DND-41 (cell line): Measurements from ENCODE around the gene TFAP2B.

Experiments
- ATAC-seq: fragments of 200-7000 bp; cut with Tn5 transposase; 3 replicates; pipeline ENCODE4 v1.9.1; 2021; ENCODE audit warnings: low read depth; ENCODE audit not compliant: insufficient read depth
- DNase-seq: peaks from one replicate; pipeline ENCODE4 v3.0.0-alpha.2; 2020
- H2AFZ ChIP-seq: 2 replicates; pipeline ENCODE4 v1.6.0; 2012; ENCODE audit warnings: low read depth, low read length
- H3K27ac ChIP-seq: 2 replicates; pipeline ENCODE4 v1.5.1; 2012; ENCODE audit warnings: low read length, inconsistent platforms
- H3K27me3 ChIP-seq: fragments of 200-600 bp; sonication (generic); 2 replicates; pipeline ENCODE4 v1.6.0; 2012; ENCODE audit warnings: low read length, mild to moderate bottlenecking, inconsistent platforms; ENCODE audit not compliant: insufficient read depth, poor library complexity
- H3K36me3 ChIP-seq: 2 replicates; pipeline ENCODE4 v1.5.1; 2012; ENCODE audit warnings: low read length, inconsistent platforms; ENCODE audit not compliant: insufficient read depth
- H3K4me1 ChIP-seq: 2 replicates; pipeline ENCODE4 v1.5.1; 2012; ENCODE audit warnings: mild to moderate bottlenecking, low read length; ENCODE audit not compliant: insufficient read depth
- H3K4me2 ChIP-seq: 2 replicates; pipeline ENCODE4 v1.6.0; 2012; ENCODE audit warnings: mild to moderate bottlenecking, moderate library complexity, low read length, inconsistent platforms; ENCODE audit not compliant: insufficient read depth
- H3K4me3 ChIP-seq, 2 experiments: fragments of 200-600 bp in 1 of 2; shearing (Covaris generic) in 1 of 2; 2 replicates each; pipeline ENCODE4 v1.5.1; 2012 to 2016; ENCODE audit warnings: inconsistent platforms in 2 of 2, low read length in 2 of 2, mild to moderate bottlenecking in 2 of 2, low read depth in 1 of 2, moderate library complexity in 1 of 2
- H3K79me2 ChIP-seq: 2 replicates; pipeline ENCODE4 v1.6.0; 2012; ENCODE audit warnings: low read length, inconsistent platforms; ENCODE audit not compliant: insufficient read depth
- H3K9ac ChIP-seq: 2 replicates; pipeline ENCODE4 v1.6.0; 2012; ENCODE audit warnings: low read depth, mild to moderate bottlenecking, inconsistent platforms, low read length, moderate library complexity
- H3K9me3 ChIP-seq: 2 replicates; pipeline ENCODE4 v1.5.1; 2012; ENCODE audit warnings: low read length, moderate library complexity, mild to moderate bottlenecking, inconsistent platforms; ENCODE audit not compliant: insufficient read depth, severe bottlenecking
- H4K20me1 ChIP-seq: 2 replicates; pipeline ENCODE4 v1.6.0; 2012; ENCODE audit warnings: low read length; ENCODE audit not compliant: insufficient read depth
- EZH2 ChIP-seq: IDR thresholded peaks from 3 replicates; pipeline ENCODE4 v1.6.1; 2012; ENCODE audit warnings: borderline replicate concordance, low read depth, mild to moderate bottlenecking, moderate library complexity, low read length, inconsistent platforms; ENCODE audit not compliant: severe bottlenecking
- TF ChIP-seq, protein P1 (sequence below): IDR thresholded peaks from 2 replicates; pipeline ENCODE4 v1.5.1; 2012; ENCODE audit warnings: borderline replicate concordance, low read length, moderate library complexity, mild to moderate bottlenecking; ENCODE audit not compliant: poor library complexity, severe bottlenecking; ENCODE audit errors: extremely low read depth

TFAP2B gene

DNA sequence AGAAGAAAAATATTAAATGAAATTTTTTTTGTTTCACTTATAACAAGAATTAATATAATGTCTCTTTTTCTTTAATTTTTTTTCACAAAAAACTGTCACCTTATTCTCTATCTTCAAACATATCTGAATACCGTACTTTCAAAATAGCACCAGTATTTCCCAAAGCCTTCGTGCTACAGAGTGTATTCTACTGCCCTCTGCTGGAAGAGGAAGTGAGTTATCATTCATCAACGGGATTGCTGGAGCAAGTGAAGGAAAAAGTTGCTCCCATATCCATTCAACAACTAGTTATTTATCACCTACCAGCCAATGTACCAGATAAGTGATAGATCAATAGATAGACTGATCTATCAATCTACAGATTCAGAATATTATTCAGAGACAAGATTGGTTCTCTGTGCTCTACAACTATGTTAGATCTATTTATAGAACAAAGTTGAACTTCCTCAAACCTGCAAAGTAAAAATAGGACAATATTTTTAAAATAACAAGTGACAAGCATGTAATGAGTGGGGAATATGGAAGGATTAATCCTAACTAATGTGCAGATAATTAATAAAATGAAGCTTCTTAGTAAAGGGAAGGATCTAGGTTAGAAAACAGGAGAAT is 26.7 kb upstream of the TFAP2B start:
- no peaks in the 10 kb centered on the region for H3K4me1 ChIP-seq
- no peak overlapping the region for H2AFZ ChIP-seq
- peak; percentile 64; the same call in 1 of the 3 replicates for ATAC-seq
- H4K20me1 ChIP-seq, result no peaks in the 10 kb centered on the region
- peaks cover 4% of the 10 kb centered on the region for H3K27me3 ChIP-seq
- DNase-seq, result peak; percentile 19
- no peak overlapping the region for H3K9ac ChIP-seq
- no peak overlapping the region for H3K27ac ChIP-seq
- no peak for TF ChIP-seq EZH2
- TF ChIP-seq, protein P1, sequence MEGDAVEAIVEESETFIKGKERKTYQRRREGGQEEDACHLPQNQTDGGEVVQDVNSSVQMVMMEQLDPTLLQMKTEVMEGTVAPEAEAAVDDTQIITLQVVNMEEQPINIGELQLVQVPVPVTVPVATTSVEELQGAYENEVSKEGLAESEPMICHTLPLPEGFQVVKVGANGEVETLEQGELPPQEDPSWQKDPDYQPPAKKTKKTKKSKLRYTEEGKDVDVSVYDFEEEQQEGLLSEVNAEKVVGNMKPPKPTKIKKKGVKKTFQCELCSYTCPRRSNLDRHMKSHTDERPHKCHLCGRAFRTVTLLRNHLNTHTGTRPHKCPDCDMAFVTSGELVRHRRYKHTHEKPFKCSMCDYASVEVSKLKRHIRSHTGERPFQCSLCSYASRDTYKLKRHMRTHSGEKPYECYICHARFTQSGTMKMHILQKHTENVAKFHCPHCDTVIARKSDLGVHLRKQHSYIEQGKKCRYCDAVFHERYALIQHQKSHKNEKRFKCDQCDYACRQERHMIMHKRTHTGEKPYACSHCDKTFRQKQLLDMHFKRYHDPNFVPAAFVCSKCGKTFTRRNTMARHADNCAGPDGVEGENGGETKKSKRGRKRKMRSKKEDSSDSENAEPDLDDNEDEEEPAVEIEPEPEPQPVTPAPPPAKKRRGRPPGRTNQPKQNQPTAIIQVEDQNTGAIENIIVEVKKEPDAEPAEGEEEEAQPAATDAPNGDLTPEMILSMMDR, result peak; percentile 81
- H3K36me3 ChIP-seq, result no peaks in the 10 kb centered on the region
- no peak overlapping the region for H3K4me2 ChIP-seq
- H3K4me3 ChIP-seq, result no peak overlapping the region
- H3K9me3 ChIP-seq, result no peaks in the 10 kb centered on the region
- H3K79me2 ChIP-seq, result no peaks in the 10 kb centered on the region

DNA sequence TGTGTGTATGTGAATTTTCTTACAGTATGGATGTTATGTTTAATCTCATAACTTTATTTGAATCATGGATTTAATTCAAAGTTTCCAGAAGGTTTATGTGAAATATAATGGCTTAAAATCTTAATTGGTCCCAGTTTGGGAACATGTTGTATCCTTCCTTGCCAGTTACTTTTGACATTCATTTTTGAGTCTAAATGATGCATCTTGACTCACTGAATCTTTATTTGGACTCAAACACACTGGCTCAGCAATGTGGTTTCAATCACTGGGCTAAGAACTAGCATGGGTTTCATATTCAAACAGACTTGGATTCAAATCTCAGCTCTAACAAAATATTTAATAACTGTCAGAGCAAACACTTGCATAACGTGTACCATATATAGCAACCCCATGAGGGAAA is 25.9 kb upstream of the TFAP2B start:
- peaks cover 2% of the 10 kb centered on the region for H3K27me3 ChIP-seq
- H3K79me2 ChIP-seq, result no peaks in the 10 kb centered on the region

DNA sequence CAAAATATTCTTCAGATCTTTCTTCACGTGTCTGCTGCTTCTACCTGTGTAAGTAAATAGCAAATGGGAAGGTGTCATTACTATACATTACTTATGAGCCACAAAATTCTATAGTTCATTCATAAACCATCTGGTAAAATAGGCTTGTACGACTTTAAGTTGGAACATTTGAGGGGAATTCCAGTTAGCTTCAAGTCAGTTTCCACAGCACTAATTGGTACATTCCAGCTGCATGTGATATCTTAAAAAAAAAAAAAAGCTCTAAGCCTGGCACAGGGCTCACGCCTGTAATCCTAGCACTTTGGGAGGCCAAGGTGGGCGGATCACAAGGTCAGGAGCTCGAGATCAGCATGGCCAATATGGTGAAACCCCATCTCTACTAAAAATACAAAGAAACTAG is 23.1 kb upstream of the TFAP2B start:
- no peak overlapping the region for H3K4me2 ChIP-seq

More for the DNA sequence above, 25.9 kb upstream of the TFAP2B start:
- no peak for DNase-seq
- no peak for ATAC-seq
- Histone ChIP-seq H2AFZ (no peak overlapping the region), H4K20me1 (no peaks in the 10 kb centered on the region), H3K4me3 (no peak overlapping the region), H3K27ac (no peak overlapping the region), H3K4me2 (no peak overlapping the region), H3K4me1 (no peaks in the 10 kb centered on the region), H3K36me3 (no peaks in the 10 kb centered on the region), H3K9ac (no peak overlapping the region), H3K9me3 (no peaks in the 10 kb centered on the region)
- TF ChIP-seq, protein P1, result no peak
- TF ChIP-seq EZH2, result no peak

More for the DNA sequence above, 23.1 kb upstream of the TFAP2B start:
- no peaks in the 10 kb centered on the region for H4K20me1 ChIP-seq
- no peaks in the 10 kb centered on the region for H3K27me3 ChIP-seq
- H3K79me2 ChIP-seq, result no peaks in the 10 kb centered on the region
- H3K4me1 ChIP-seq, result no peaks in the 10 kb centered on the region
- no peak overlapping the region for H2AFZ ChIP-seq
- no peaks in the 10 kb centered on the region for H3K36me3 ChIP-seq
- H3K4me3 ChIP-seq, result no peak overlapping the region
- H3K27ac ChIP-seq, result no peak overlapping the region
- no peaks in the 10 kb centered on the region for H3K9me3 ChIP-seq
- DNase-seq (no peak), ATAC-seq (no peak)
- TF ChIP-seq, protein P1, result no peak
- no peak for TF ChIP-seq EZH2
- H3K9ac ChIP-seq, result no peak overlapping the region
